Measurements from ENCODE around the gene SSB.
"Not testable (repeated sequence)": the region's sequence is repeated elsewhere in the genome, so short reads cannot be mapped to it uniquely, and the experiment has no call there.

Gene SSB

DNA sequence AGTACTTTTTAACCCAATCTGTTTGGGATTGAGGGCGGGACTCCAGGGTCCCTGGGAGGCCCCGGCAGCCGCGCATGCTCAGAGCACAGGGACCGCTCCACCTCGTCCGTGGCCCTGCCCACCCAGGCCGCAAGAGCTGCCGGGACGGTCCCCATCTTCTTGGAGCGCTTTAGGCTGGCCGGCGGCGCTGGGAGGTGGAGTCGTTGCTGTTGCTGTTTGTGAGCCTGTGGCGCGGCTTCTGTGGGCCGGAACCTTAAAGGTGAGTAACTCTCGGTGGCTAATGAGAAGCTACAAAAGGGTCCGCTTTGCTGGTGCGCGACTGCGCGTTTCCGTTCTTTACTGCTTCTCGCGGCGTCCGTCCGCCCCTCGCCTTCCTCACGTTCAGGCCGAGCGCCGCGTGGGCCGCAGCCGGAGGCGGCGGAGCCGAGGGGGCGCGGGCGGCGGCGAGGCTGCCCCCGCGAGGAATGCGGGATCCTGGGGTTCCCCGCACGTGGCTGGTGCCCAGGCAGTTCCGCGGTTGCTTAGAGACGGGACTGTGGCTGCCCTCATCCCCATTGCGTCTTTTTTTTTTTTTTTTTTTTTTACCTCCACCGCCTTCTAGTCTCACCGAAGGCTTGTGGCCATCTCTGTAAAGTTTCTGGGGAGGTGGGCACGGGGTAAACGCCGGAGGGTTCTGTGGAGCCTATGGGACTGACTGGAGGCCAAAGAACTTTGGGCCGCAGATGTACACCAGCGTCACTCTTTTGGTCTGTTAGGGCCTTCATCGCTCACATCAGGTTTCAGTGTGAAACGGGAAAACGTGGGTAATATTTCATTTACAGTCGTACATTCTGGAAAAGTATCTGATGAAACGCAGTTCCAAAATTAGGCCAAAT, at the start of gene SSB:
TSS of gene SSB (plus strand) at position 154 of the 875 bp plus-strand sequence. CDS start 2,090 bp downstream, outside the sequence.
- DNase-seq = peak; percentile 91

DNA sequence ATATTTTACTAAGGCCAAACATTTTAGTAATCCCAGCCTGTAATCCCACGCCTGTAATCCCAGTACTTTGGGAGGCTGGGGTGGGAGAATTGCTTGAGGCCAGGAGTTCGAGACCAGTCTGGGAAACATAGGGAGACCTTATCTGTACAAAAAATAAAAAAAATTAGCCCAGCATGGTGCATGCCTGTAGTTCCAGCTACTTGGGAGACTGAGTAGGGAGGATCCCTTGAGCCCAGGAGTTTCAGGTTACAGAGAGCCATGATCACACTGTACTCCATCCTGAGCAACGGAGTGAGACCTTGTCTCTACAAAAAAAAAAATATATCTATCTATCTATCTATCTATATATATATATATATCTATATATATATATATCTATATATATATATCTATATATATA, 45.9 kb upstream of the SSB start:
- no peak for DNase-seq

DNA sequence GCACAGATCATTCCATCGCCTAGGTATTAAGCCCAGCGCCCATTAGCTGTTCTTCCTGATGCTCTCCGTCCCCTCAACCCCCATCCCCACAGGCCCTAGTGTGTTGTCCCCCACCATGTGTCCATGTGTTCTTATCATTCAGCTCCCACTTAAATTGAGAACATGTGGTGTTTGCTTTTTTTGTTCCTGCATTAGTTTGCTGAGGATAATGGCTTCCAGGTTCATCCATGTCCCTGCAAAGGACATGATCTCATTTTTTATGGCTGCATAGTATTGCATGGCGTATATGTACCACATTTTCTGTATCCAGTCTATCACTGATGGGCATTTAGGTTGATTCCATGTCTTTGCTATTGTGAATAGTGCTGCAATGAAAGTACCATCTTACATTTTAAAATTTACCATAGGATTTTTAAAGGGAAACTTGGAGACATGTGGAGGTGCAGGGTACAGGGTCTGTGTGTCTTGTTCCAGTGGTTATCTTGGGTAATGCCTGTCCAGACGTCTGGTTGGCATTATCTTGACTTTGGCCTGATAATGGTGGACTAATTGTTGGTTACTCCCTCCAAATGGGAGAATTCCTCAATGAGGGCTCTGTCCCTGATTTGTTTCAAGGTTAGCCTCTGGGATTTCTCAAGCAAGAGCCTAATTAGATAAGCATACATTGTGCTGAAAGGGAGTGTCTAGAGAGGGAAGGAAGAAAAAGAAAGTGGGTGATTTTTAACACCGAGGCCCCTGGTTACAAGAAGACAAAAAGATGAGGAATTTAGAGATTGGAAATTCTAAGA, 43.4 kb upstream of the SSB start:
- DNase-seq = no peak

DNA sequence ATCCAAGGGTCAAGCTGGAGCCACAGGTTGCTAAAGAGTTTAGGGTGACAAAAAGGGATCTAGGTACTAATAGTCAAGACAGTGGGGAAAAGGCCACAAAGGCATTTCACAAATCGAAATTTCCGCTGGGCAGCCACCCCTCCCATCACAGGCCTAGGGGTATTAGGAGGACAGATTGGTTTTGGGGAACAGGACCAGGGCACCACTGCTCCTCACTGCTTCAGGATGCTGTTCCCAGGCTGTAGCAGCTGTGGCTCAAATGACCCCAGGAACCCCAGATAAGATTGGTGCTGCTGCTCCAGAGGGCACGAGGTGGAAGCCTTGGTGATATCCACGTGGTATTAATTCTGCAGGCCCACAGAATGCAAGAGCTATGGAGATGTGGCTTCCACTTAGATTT, 42.3 kb upstream of the SSB start:
- no peak for DNase-seq

DNA sequence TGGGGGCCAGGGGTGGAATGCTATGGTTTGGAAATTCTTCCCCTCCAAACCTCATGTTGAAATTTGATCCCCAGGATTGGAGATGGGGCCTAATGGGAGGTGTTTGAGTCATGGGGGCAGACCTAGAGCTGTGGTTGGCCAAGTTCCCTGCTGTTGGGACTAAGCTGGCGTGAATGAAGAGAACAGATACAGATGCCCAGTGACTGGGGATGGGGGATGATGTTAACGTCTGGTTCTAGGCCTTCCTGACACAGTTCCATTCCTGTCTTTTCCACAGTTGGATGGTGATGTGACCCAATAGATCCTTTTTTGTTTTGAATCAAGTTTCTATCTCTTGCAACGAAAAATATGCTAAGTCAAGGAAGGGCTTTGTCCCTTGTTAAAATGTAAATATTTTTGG, 41.3 kb upstream of the SSB start:
- no peak for DNase-seq

DNA sequence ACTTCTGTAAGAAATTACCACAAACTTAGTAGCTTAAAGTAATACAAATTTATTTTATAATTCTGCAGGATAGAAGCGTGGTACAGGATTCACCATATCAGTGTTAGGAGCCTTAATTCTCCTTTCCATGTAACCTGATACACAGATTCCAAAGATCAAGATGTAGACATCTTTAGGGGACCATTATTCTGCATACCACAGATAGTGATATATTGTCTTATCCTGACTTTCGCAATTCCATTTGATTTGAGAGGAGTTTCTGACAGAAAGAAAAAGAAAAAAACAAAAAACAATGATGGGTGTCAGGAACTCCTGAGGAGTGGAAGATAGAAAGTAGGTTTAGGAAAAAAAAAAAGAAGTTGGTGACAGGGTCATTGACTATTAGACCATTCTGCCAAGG, 40.9 kb upstream of the SSB start:
- no peak for DNase-seq

DNA sequence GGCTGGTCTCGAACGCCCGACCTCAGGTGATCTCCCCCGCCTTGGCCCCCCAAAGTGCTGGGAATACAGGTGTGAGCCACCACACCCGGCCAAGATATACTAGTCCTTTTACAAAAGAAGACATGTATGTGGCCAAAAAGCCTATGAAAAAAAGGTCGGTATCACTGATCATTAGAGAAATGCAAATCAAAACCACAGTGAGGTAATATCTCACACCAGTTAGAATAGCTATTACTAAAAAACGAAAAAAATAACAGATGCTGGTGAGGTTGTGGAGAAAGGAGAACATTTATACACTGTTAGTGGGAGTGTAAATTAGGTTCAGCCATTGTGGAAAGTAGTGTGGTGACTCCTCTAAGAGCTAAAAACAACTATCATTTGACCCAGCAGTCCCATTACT, 38.7 kb upstream of the SSB start:
- no peak for DNase-seq

DNA sequence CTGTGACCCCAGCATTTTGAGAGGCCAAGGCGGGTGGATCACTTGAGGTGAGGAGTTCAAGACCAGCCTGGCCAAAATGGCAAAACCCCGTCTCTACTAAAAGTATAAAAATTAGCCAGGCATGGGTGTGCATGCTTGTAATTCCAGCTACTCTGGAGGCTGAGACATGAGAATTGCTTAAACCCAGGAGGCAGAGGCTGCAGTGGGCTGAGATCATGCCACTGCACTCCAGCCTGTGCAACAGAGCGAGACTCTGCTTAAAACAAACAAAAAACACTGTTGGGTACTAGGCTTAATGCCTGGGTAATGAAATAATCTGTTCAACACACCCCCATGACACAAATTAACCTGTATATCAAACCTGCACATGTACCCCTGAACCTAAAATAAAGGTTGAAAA, 37.9 kb upstream of the SSB start:
- DNase-seq = not testable (repeated sequence)

DNA sequence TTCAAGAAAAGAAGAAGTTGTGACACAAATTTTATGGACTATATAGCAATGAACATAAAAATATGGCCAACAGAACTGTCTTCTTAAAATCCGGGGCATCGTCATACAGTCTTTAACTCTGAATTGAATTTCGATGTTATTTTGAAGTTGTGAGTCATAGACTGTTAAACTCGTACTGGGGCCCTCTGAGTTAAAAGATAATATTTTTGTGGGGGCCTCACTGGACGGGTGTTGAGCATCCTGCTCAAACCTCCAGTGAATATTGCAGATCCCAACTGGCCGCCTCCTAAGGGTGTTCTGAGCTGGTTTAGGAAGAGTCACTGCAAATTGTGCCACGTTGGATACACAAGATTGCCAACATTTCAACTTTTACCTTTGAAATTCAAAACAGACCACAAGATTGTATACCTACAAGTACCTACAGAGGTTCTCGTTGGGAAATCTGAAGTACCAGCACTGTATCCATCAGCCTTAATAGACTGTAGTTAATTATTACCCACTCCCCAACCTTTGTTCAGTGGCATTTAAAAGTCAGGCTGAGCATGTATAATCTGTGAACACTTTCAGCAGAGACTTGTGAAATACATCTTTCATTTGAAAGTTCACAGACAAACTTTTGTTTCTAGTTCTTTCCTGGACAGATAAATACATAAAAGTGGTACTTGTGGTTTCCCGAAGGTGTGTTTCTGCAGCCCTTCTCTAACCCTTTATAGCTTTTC, 37.3 kb upstream of the SSB start:
- no peak for DNase-seq

DNA sequence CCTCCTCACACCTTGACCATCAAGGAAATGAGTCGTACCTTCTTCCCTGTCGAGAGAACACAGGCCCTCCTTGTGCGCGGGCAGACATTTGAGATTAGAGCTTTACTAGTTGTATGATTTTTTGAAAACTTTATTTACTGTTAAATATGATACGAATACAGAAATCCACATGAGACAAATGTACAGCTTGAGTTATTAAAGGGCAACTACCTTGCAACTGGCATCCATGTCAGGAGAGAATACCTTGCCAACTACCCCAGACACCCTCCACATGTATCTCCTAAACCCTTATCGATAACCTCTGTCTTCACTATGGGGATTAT, 36.7 kb upstream of the SSB start:
- no peak for DNase-seq

DNA sequence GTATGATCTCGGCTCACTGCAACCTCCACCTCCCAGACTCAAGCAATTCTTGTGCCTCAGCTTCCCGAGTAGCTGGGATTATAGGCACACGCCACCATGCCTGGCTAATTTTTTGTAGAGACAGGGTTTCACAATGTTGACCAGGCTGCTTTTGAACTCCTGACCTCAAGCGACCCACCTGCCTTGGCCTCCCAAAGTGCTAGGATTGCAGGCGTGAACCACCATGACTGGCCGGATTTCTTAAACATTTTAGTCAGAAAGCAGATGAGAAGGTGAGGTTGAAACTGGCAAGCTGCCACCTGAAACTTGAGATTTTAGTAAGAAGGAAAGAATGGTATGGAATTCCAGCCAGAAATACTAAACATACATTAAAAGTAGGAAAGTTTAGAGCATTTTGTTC, 33.1 kb upstream of the SSB start:
- DNase-seq = no peak

DNA sequence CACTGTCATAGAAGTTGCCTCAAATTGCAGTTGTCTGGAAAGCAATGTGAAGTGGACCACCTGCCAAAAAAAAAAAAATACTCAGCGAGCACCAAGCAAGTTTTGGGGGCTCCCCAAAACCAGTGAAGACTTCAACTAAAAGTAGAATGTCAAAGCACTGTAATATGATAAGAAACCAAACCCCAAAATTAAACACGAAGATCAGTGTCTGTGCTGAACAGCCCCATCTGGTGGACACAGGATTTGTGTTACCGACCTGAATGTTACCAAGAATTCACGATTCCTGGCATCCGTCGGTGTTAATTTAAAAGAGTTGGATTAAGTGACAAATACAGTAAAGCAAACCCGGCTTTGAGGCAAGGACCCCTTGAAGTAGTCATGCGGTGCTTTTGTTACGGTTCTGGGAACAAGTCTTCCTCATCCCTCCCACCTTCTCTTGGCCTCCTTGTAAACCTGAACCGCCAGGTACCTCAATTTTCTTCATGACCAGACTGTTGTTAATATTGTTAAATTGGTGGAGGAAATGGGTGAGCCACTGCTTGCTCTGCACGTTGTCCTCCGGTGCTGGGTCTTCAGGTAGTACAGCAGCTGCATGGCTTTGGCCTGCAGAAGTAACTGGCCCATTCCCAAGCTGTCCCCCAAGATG, 31.3 kb upstream of the SSB start:
- peak; percentile 12 for DNase-seq

DNA sequence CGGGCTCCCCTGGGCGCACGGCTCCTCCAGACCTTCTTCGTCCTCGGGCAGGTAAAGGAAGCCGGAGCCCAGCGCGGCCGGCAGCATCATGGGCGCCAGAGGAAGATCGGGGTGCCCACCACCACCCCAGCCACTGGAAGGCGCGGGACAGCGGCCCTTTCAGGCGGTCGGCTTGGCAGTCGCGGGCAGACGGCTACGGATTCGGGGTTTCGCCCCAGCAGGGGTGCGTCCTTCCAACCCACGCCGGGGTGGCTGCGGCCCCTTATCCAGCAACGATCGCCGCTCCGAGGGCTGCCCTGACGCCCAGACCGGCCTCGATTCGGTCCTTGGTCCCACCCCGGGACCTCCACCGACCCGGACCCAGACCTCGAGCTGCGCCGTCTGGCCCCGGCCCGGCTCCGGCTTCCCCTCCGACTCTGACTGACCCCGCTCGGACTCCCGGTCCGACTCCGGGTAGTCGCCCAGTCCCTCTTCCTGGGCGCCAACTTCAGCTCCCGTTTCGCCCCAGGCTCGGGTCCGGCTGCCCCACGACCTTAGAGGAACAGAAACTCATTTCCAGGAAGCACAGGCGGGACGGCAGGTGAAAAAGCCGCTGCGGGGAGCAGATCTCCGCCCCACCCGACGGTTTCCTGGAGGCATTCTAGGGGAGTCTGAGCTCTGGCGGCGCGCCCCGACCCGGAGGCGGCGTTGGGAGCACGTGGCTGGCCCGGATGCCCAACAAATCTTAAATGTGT, 30.2 kb upstream of the SSB start:
- no peak for DNase-seq

DNA sequence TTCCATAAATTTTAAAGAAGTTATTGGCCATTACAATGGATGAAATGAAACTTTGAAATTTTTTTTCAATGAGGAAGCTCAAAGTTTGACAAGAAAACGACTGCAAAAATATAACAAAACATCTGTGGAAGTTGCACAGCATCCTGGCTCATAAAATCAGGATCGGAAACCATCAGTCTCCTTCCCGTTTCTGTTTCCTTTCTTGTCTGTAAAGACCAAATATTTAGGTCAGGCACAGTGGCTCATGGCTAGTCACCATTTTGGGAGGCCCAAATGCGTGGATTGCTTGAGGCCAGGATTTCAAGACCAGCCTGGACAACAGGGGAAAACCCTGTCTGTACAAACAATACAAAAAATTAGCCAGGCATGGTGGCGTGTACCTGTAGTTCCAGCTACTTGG, 27.6 kb upstream of the SSB start:
- no peak for DNase-seq

DNA sequence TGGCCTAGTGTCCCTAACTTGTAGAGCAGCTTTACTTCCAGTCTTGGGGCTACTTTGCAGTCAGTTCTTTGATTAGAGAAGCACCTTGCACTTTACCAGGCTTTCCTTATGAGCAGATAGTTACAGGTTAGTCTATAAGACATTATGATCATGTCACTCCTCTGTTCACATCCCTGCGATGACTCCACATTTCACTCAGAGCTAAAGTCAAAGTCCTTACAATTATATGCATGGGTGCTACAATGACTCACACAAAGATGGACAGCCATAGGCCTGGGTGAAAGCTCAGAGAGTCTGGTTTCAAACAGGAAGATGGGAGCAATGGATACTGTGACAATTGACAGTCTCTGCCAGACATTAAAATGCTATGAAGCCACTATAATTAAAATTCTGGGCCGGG, 27.1 kb upstream of the SSB start:
- DNase-seq = no peak

DNA sequence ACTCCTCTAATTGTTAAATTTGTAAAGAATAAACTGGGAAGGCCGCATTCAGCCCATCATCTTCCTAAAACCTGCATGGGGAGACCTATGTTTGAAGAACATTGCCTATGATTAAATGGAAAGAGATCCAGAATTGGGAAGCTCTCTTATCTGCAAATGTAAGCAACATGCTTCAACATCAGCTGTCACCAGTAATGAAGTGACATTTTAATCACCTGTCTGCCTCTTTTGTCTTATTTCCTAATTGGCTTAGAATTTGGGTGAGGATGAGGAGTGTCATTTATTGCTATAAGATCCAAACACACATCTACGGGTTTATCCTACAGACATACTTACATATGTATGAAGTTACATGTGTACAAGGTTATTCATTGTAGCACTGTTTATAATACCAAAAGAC, 26.0 kb upstream of the SSB start:
- no peak for DNase-seq

DNA sequence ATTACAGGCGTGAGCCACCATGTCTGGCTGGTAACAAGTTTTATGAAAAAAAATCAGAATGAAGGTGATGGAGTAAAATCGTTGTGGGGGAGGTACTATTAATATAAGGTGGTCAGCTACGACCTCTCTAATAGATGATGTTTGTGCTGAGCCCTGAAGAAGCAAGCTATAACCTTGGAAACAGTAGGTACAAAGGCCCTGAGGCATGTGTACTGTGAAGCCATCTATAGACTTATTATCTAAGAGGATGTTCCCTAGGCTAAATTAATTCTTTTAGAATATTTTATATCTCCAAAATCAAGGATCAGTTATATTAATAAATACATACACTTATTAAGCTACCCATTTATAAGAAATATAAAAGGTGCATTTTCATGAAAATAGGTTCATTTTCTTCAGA, 23.3 kb upstream of the SSB start:
- no peak for DNase-seq

DNA sequence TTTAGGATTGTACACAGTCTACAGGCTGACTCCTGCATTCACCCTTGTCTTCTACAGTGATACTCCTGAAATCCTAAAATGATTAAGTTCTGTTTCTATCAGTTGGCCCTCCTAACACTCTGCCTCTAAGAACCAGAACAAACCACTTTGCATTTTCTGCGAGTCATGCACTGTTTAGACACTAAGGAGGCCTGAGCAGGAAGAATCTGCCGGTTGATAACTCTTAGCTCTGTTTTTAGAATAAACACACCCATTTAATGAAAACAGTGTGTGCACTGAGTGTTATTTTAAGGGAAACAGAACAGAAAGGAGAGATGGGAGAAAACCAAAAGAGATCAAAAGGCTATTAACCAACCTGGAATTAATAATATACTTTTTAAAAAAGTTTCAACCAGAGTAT, 22.9 kb upstream of the SSB start:
- no peak for DNase-seq

DNA sequence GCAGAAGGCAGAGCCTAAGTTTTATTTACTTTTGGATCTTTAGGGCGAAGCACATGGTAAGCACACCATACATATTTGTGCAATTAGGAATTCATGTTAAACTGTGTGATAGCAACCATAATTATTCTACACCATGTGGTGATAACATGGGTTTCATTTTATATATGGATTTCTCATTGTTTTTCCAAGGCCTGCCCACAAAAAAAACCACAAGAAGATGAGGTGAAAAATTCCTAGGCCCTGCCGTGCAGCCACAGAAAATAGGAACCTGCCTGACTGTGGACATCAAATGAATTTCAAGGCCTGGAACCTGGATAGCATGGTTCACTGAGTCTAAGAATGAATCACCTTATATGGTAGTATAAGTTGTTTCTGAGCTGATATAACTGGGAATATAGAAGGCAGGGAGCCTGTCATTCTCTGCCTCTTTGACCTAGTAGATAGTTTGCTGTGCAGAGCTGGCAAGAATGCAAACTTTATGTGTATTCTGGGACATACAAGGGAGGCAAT, 22.4 kb upstream of the SSB start:
- DNase-seq = no peak

DNA sequence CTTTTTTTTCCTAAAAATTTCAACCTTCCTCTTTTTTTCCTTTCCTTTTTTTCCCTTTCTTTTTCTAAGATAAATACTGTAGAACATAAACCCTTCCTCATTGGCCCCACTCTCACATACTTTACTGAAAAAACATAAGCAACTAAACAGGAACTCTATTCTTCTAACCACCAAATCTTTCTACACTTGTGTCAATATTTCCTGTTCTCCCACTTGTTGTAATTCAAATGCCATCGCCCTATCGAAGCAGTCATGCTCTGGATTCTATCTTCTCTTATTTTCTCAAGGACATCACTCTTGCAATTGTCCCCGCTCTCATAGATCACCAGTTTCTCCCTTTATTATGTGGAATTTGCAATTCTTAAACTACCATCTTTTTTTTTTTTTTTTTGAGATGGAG, 20.2 kb upstream of the SSB start:
- no peak for DNase-seq

DNA sequence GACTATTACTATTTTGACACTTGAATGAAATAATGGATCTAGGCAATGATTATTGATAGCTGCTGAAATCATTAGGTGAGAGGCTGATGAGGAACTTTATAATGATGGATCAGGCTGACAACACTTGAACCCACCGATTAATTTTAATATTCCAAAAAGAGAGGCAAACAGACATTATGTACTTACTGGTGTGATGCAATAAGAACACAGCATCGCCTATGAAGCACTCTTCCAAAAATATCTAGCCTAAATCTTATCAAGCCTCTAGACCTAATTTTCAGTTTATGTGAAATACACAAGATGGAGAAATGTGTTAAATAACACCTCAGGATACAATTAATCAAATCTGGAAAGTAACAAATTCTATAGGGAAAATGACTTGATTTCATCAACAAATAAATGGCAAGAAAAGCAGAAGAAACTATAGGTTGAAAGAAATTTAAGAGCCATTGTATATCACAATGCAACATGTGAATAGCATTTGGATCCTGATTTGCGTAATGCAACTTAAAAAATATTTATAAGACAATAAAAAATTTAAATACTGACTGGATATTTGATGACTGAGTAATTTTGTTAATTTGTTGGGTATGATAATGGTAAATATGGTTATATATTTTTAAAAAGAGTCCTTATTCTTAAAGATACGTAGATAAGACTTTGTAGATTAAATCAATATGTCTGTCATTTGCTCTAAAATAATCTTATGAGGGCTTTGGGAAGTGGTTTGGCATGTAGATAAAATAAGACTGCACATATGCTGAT, 17.2 kb upstream of the SSB start:
- DNase-seq = no peak

DNA sequence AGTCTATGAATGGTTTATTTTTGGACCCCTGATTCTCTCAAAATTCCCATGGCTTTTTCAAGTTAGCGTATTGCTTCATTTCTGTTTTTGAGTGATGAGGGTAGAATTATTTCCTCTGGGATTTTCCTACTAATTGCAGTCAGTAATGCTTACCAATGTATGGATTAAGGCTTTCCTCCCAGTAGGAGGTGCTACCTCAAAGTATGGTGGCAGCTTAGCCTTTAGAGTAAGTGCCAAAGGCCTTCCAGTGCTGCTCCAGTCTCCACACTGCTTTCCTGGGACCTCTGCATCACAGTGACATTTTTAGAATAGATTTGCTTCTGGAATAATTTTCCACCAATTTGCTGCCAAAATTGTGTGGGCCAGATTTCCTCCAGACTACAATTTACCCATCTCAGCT, 16.2 kb upstream of the SSB start:
- no peak for DNase-seq

Measured in NCI-H146 (cell line).